Left ventricle myocardium inferior (tissue), 1 donor: ENCODE measurements around the gene UTP14C. TPM values are rescaled to one million over a fixed set of nuclear protein-coding genes. Genes with fewer than 3 reads are reported as not detected.
"Not testable (repeated sequence)": the region's sequence is repeated elsewhere in the genome, so short reads cannot be mapped to it uniquely, and the experiment has no call there.

Source experiments
- DNase-seq: peaks from one replicate; pipeline ENCODE4 v3.0.0-alpha.2; 2020
- H3K27ac ChIP-seq: fragments of 200-600 bp; replicated peaks from 2 replicates; pipeline ENCODE4 v1.8.0; 2021
- H3K27me3 ChIP-seq: fragments of 200-600 bp; 2 replicates; pipeline ENCODE4 v1.8.0; 2021; ENCODE audit warnings: low read depth
- H3K36me3 ChIP-seq: fragments of 200-600 bp; 2 replicates; pipeline ENCODE4 v1.8.0; 2021
- H3K4me1 ChIP-seq: fragments of 200-600 bp; 2 replicates; pipeline ENCODE4 v1.8.0; 2021
- H3K4me3 ChIP-seq: fragments of 200-600 bp; 2 replicates; pipeline ENCODE4 v1.8.0; 2021; ENCODE audit warnings: mild to moderate bottlenecking, moderate library complexity
- H3K9me3 ChIP-seq: fragments of 200-600 bp; replicated peaks from 2 replicates; pipeline ENCODE4 v1.8.0; 2021
- CTCF ChIP-seq: fragments of 200-600 bp; IDR thresholded peaks from 2 replicates; pipeline ENCODE4 v1.8.0; 2021; ENCODE audit warnings: antibody characterized with exemption, mild to moderate bottlenecking, borderline replicate concordance
- intact Hi-C: fragments of 100-400 bp; cut with micrococcal nuclease; formaldehyde crosslinking; loops from one replicate; pipeline ENCODE4 v1.11.0; 2022
- total RNA-seq: library from RNA; stranded (reverse); fragmentation: NEBNext Ultra II Directional; extraction: Animal tissue kit (Norgen Biotek cat#: 25700); gene quantifications from one replicate; pipeline ENCODE4 v1.2.1, GENCODE V29; 2021
- donor health status: DM: no; HTN: yes; CAD: no; lungs with severe emphysema.

Gene UTP14C
- total RNA-seq, 1 donor from 2014 or later, result 11.6 TPM

GRCh38 chr13:52051400-52051799 is 26.9 kb downstream of the UTP14C start:
- DNase-seq, result no peak
- TF ChIP-seq CTCF, result no peak
- Histone ChIP-seq H3K36me3 (no peaks in the 10 kb centered on the region), H3K9me3 (peaks cover 8% of the 10 kb centered on the region), H3K27ac (no peak overlapping the region), H3K4me3 (no peak overlapping the region), H3K27me3 (no peaks in the 10 kb centered on the region), H3K4me1 (no peaks in the 10 kb centered on the region)
- intact Hi-C loops, result no loop called here

- peaks cover 8% of the 10 kb centered on the region for H3K9me3 ChIP-seq
- no peaks in the 10 kb centered on the region for H3K4me1 ChIP-seq
- intact Hi-C loops, result no loop called here
- no peak overlapping the region for H3K4me3 ChIP-seq
- no peak overlapping the region for H3K27ac ChIP-seq
- TF ChIP-seq CTCF, result no peak
- H3K27me3 ChIP-seq, result no peaks in the 10 kb centered on the region
- H3K36me3 ChIP-seq, result no peaks in the 10 kb centered on the region
- no peak for DNase-seq
Observed at GRCh38 chr13:52053460-52053859, 29.0 kb downstream of the UTP14C start.

GRCh38 chr13:52061064-52061463 is 36.6 kb downstream of the UTP14C start:
- H3K9me3 ChIP-seq, result peaks cover 29% of the 10 kb centered on the region
- intact Hi-C loops, H3K27me3 ChIP-seq, H3K4me3 ChIP-seq, DNase-seq, H3K36me3 ChIP-seq: not testable (repeated sequence)
- peak overlapping the region; percentile 69 for H3K27ac ChIP-seq
- H3K4me1 ChIP-seq, result peaks cover 12% of the 10 kb centered on the region

- H3K9me3 ChIP-seq, result peaks cover 35% of the 10 kb centered on the region
- DNase-seq, result no peak
- no peaks in the 10 kb centered on the region for H3K27me3 ChIP-seq
- H3K36me3 ChIP-seq, result no peaks in the 10 kb centered on the region
- TF ChIP-seq CTCF, result no peak
- H3K4me3 ChIP-seq, result peak overlapping the region; percentile 4
- H3K27ac ChIP-seq, result peak overlapping the region; percentile 69
- peaks cover 12% of the 10 kb centered on the region for H3K4me1 ChIP-seq
- intact Hi-C loops, result no loop called here
Observed at GRCh38 chr13:52061587-52061986, 37.1 kb downstream of the UTP14C start.

GRCh38 chr13:52067237-52067636 is 42.7 kb downstream of the UTP14C start:
- peaks cover 55% of the 10 kb centered on the region for H3K9me3 ChIP-seq
- H3K27me3 ChIP-seq, result no peaks in the 10 kb centered on the region
- H3K4me1 ChIP-seq, result peaks cover 1% of the 10 kb centered on the region
- DNase-seq, result no peak
- intact Hi-C loops, result no loop called here
- H3K27ac ChIP-seq, result no peak overlapping the region
- TF ChIP-seq CTCF, result no peak
- H3K36me3 ChIP-seq, result no peaks in the 10 kb centered on the region
- H3K4me3 ChIP-seq, result no peak overlapping the region

GRCh38 chr13:52070929-52071523 is 46.5 kb downstream of the UTP14C start:
- H3K27me3 ChIP-seq, result no peaks in the 10 kb centered on the region
- peak; percentile 34 for TF ChIP-seq CTCF
- H3K36me3 ChIP-seq, result no peaks in the 10 kb centered on the region
- no peak overlapping the region for H3K4me3 ChIP-seq
- intact Hi-C loops, result no loop called here
- no peak for DNase-seq
- H3K27ac ChIP-seq, result no peak overlapping the region
- peaks cover 50% of the 10 kb centered on the region for H3K9me3 ChIP-seq
- H3K4me1 ChIP-seq, result no peaks in the 10 kb centered on the region

Other genes with a start within 250 kb of the UTP14C start
- 10.3 TPM for gene DHRS12, start 220.5 kb upstream of the UTP14C start, total RNA-seq
- gene TMEM272, start 179.5 kb upstream of the UTP14C start, total RNA-seq, result 0.30 TPM
- not detected for gene CCDC70, start 162.7 kb upstream of the UTP14C start, total RNA-seq
- gene ATP7B, start 13.2 kb upstream of the UTP14C start, total RNA-seq, result 3.8 TPM
- gene ALG11, start 12.3 kb upstream of the UTP14C start, total RNA-seq, result 22.7 TPM
- gene NEK5, start 104.4 kb downstream of the UTP14C start, total RNA-seq, result 0.25 TPM
- gene NEK3, start 134.9 kb downstream of the UTP14C start, total RNA-seq, result 4.3 TPM